Type B pancreatic cell (in vitro differentiated cells): ENCODE measurements around the gene NTPCR. TPM values are rescaled to one million over a fixed set of nuclear protein-coding genes. Genes with fewer than 3 reads are reported as not detected.
A peak's percentile ranks its signal among the peaks of the same experiment; 100 is the strongest.

Experiments
- DNase-seq: peaks from one replicate; pipeline ENCODE4 v3.0.0; 2021; ENCODE audit warnings: mixed read lengths; ENCODE audit not compliant: unreplicated experiment; ENCODE audit errors: extremely low spot score
- H3K27ac Mint-ChIP-seq: 2 replicates; pipeline ENCODE4 v1.8.0; 2021; ENCODE audit warnings: mild to moderate bottlenecking, mixed read lengths
- H3K27me3 Mint-ChIP-seq: 2 replicates; pipeline ENCODE4 v1.8.0; 2021; ENCODE audit warnings: mixed read lengths
- H3K36me3 Mint-ChIP-seq: 2 replicates; pipeline ENCODE4 v1.8.0; 2021; ENCODE audit warnings: mixed read lengths
- H3K4me1 Mint-ChIP-seq: one replicate; pipeline ENCODE4 v1.8.0; 2021; ENCODE audit warnings: mixed read lengths; ENCODE audit not compliant: unreplicated experiment
- H3K4me3 Mint-ChIP-seq: 2 replicates; pipeline ENCODE4 v1.8.0; 2021; ENCODE audit warnings: mild to moderate bottlenecking, mixed read lengths
- H3K9me3 Mint-ChIP-seq: 2 replicates; pipeline ENCODE4 v1.8.0; 2021; ENCODE audit warnings: mixed read lengths
- CTCF ChIP-seq: fragments of 200-600 bp; sonication (generic); conservative IDR thresholded peaks from 2 replicates; pipeline ENCODE4 v1.5.0; 2021; ENCODE audit warnings: antibody characterized with exemption, mild to moderate bottlenecking
- total RNA-seq: library from RNA; stranded (reverse); gene quantifications from 2 replicates; pipeline ENCODE4 v1.2.1, GENCODE V29; 2021; ENCODE audit warnings: low replicate concordance

NTPCR gene
- total RNA-seq, 1 donor from 2014 or later = 57.1 TPM

- no peak for TF ChIP-seq CTCF
- peaks cover 51% of the 10 kb centered on the region for H3K36me3 Mint-ChIP-seq
- H3K4me1 Mint-ChIP-seq = peaks cover 7% of the 10 kb centered on the region
- peak overlapping the region; percentile 55 for H3K4me3 Mint-ChIP-seq
- H3K27ac Mint-ChIP-seq = peak overlapping the region; percentile 92
- no peak for DNase-seq
- peaks cover 4% of the 10 kb centered on the region for H3K9me3 Mint-ChIP-seq
- no peaks in the 10 kb centered on the region for H3K27me3 Mint-ChIP-seq
Observed at GRCh38 chr1:232966663-232967062, 16.3 kb downstream of the NTPCR start.

- no peak for TF ChIP-seq CTCF
Observed at GRCh38 chr1:232968391-232968790, 18.0 kb downstream of the NTPCR start.

GRCh38 chr1:232968965-232969364 lies 18.6 kb downstream of the NTPCR start:
- no peaks in the 10 kb centered on the region for H3K27me3 Mint-ChIP-seq
- DNase-seq = no peak
- H3K36me3 Mint-ChIP-seq = peaks cover 59% of the 10 kb centered on the region
- H3K4me1 Mint-ChIP-seq = peaks cover 4% of the 10 kb centered on the region
- peaks cover 22% of the 10 kb centered on the region for H3K9me3 Mint-ChIP-seq
- peak overlapping the region; percentile 3 for H3K27ac Mint-ChIP-seq
- H3K4me3 Mint-ChIP-seq = no peak overlapping the region
- TF ChIP-seq CTCF = no peak

More at GRCh38 chr1:232968391-232968790, 18.0 kb downstream of the NTPCR start:
- H3K27ac Mint-ChIP-seq = no peak overlapping the region
- H3K36me3 Mint-ChIP-seq = peaks cover 54% of the 10 kb centered on the region
- H3K4me1 Mint-ChIP-seq = peaks cover 4% of the 10 kb centered on the region
- no peaks in the 10 kb centered on the region for H3K27me3 Mint-ChIP-seq
- peaks cover 18% of the 10 kb centered on the region for H3K9me3 Mint-ChIP-seq
- no peak for DNase-seq
- H3K4me3 Mint-ChIP-seq = no peak overlapping the region

DNA sequence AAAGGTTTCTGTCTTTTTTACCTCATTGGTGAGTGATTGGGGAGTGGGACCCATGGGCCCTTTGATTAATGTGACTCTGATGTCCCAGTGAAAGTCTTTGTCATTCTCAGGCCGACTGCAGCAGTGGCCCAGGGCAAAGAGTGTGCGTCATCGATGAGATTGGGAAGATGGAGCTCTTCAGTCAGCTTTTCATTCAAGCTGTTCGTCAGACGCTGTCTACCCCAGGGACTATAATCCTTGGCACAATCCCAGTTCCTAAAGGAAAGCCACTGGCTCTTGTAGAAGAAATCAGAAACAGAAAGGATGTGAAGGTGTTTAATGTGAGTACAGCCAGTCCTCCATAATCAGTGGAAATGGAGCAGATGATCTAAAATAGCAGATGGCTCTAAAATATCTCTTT lies 19.4 kb downstream of the NTPCR start:
- no peak for DNase-seq
- peaks cover 26% of the 10 kb centered on the region for H3K9me3 Mint-ChIP-seq
- TF ChIP-seq CTCF = no peak
- no peaks in the 10 kb centered on the region for H3K27me3 Mint-ChIP-seq
- H3K4me3 Mint-ChIP-seq = no peak overlapping the region
- no peak overlapping the region for H3K27ac Mint-ChIP-seq
- H3K36me3 Mint-ChIP-seq = peaks cover 65% of the 10 kb centered on the region
- peaks cover 4% of the 10 kb centered on the region for H3K4me1 Mint-ChIP-seq

GRCh38 chr1:232970508-232970907 lies 20.1 kb downstream of the NTPCR start:
- Mint-ChIP-seq H3K9me3 (peaks cover 26% of the 10 kb centered on the region), H3K27ac (no peak overlapping the region), H3K27me3 (no peaks in the 10 kb centered on the region), H3K4me3 (no peak overlapping the region), H3K36me3 (peaks cover 64% of the 10 kb centered on the region), H3K4me1 (peaks cover 4% of the 10 kb centered on the region)
- no peak for TF ChIP-seq CTCF
- no peak for DNase-seq
